Mesothelial cell of epicardium (in vitro differentiated cells): ENCODE results near the gene KRT14. TPM values are rescaled to one million over a fixed set of nuclear protein-coding genes. Genes with fewer than 3 reads are reported as not detected.
"Not testable (repeated sequence)": the region's sequence is repeated elsewhere in the genome, so short reads cannot be mapped to it uniquely, and the experiment has no call there.

Experiments used
- DNase-seq, 2 experiments: peaks; one replicate each; pipeline ENCODE4 v3.0.0; 2021; ENCODE audit warnings: low spot score in 2 of 2; ENCODE audit not compliant: unreplicated experiment in 2 of 2
- H3K27ac Mint-ChIP-seq: 2 replicates; pipeline ENCODE4 v1.8.0; 2021; ENCODE audit warnings: mixed read lengths
- H3K27me3 Mint-ChIP-seq: 2 replicates; pipeline ENCODE4 v1.8.0; 2021; ENCODE audit warnings: low read depth, mixed read lengths
- H3K36me3 Mint-ChIP-seq: 2 replicates; pipeline ENCODE4 v1.8.0; 2021; ENCODE audit warnings: mixed read lengths
- H3K4me1 Mint-ChIP-seq: 2 replicates; pipeline ENCODE4 v1.8.0; 2021; ENCODE audit warnings: mixed read lengths
- H3K4me3 Mint-ChIP-seq: 2 replicates; pipeline ENCODE4 v1.8.0; 2021; ENCODE audit warnings: mild to moderate bottlenecking, moderate library complexity, mixed read lengths
- H3K9me3 Mint-ChIP-seq: 2 replicates; pipeline ENCODE4 v1.8.0; 2021; ENCODE audit warnings: mixed read lengths
- CTCF ChIP-seq: fragments of 200-600 bp; sonication (generic); IDR thresholded peaks from one replicate; pipeline ENCODE4 v1.5.0; 2021; ENCODE audit warnings: antibody characterized with exemption; ENCODE audit not compliant: unreplicated experiment
- total RNA-seq: library from RNA; stranded (reverse); gene quantifications from 3 replicates; pipeline ENCODE4 v1.2.1, GENCODE V29; 2021

Gene KRT14
- total RNA-seq, 1 donor from 2014 or later: not detected

- no peak for TF ChIP-seq CTCF
- DNase-seq: no peak
- peaks cover 13% of the 10 kb centered on the region for H3K4me1 Mint-ChIP-seq
- H3K9me3 Mint-ChIP-seq: no peaks in the 10 kb centered on the region
- no peak overlapping the region for H3K27ac Mint-ChIP-seq
- no peak overlapping the region for H3K4me3 Mint-ChIP-seq
- H3K36me3 Mint-ChIP-seq: no peaks in the 10 kb centered on the region
- H3K27me3 Mint-ChIP-seq: no peaks in the 10 kb centered on the region
Measured at GRCh38 chr17:41631898-41632285, 45.2 kb upstream of the KRT14 start.

- Mint-ChIP-seq H3K27ac (no peak overlapping the region), H3K36me3 (no peaks in the 10 kb centered on the region), H3K9me3 (no peaks in the 10 kb centered on the region), H3K27me3 (no peaks in the 10 kb centered on the region), H3K4me3 (no peak overlapping the region), H3K4me1 (peaks cover 15% of the 10 kb centered on the region)
- no peak for DNase-seq
- no peak for TF ChIP-seq CTCF
Measured at GRCh38 chr17:41631025-41631897, 44.6 kb upstream of the KRT14 start.

- Mint-ChIP-seq H3K4me1 (peaks cover 17% of the 10 kb centered on the region), H3K9me3 (no peaks in the 10 kb centered on the region), H3K36me3 (no peaks in the 10 kb centered on the region), H3K27ac (no peak overlapping the region), H3K4me3 (no peak overlapping the region), H3K27me3 (no peaks in the 10 kb centered on the region)
- DNase-seq: no peak
- no peak for TF ChIP-seq CTCF
Measured at GRCh38 chr17:41629826-41630670, 43.4 kb upstream of the KRT14 start.

GRCh38 chr17:41629316-41629715 is 42.6 kb upstream of the KRT14 start:
- H3K4me3 Mint-ChIP-seq: no peak overlapping the region
- H3K27me3 Mint-ChIP-seq: no peaks in the 10 kb centered on the region
- no peak overlapping the region for H3K27ac Mint-ChIP-seq
- H3K9me3 Mint-ChIP-seq: no peaks in the 10 kb centered on the region
- no peaks in the 10 kb centered on the region for H3K36me3 Mint-ChIP-seq
- peaks cover 19% of the 10 kb centered on the region for H3K4me1 Mint-ChIP-seq
- TF ChIP-seq CTCF: no peak
- DNase-seq: no peak

GRCh38 chr17:41628621-41629255 is 42.0 kb upstream of the KRT14 start:
- not testable (repeated sequence) for H3K27ac Mint-ChIP-seq, H3K27me3 Mint-ChIP-seq, DNase-seq, H3K36me3 Mint-ChIP-seq, H3K9me3 Mint-ChIP-seq, H3K4me3 Mint-ChIP-seq
- peaks cover 19% of the 10 kb centered on the region for H3K4me1 Mint-ChIP-seq

GRCh38 chr17:41628073-41628370 is 41.3 kb upstream of the KRT14 start:
- H3K27ac Mint-ChIP-seq, H3K27me3 Mint-ChIP-seq, DNase-seq, H3K9me3 Mint-ChIP-seq, H3K4me3 Mint-ChIP-seq, H3K36me3 Mint-ChIP-seq: not testable (repeated sequence)
- H3K4me1 Mint-ChIP-seq: peaks cover 27% of the 10 kb centered on the region
